ENCODE measurements around the gene CRK. TPM values are rescaled to one million over a fixed set of nuclear protein-coding genes. Genes with fewer than 3 reads are reported as not detected.

Gene CRK
- total RNA-seq, 1 experiment from 2014 or later = 57.9 TPM

DNA sequence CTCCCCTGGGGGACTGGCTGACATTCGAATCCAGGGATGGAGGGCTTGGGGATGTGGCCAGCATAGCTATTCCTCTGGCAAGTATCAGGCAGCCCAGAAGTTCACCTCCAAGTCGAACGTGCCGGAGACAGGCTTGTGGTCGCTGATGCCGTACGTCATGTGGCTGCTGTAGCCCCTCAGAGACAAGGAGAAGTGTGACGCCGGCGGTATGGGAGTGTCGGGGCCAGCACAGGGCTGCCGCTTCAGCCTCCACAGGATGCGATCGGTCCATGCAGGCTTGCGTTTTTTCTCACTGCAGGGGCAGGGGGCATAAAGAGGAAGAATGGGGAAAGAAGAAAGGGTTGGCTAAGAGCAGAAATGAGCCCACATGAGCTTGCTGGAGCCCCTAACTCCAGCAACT, 41.8 kb upstream of the CRK start:
- Histone ChIP-seq H3K9me2 (ENCODE audit: insufficient read depth) (no peaks in the 10 kb centered on the region), H4K20me1 (ENCODE audit: insufficient read depth) (no peaks in the 10 kb centered on the region), H3K36me3 (ENCODE audit: low read depth) (no peaks in the 10 kb centered on the region), H3K27ac (no peak overlapping the region), H3K27me3 (ENCODE audit: insufficient read depth, low read depth) (no peaks in the 10 kb centered on the region), H3K4me2 (no peak overlapping the region), H3K4me3 (no peak overlapping the region), H2AFZ (no peak overlapping the region), H3K4me1 (replicated peaks; ENCODE audit: insufficient read depth) (no peaks in the 10 kb centered on the region), H3F3A (ENCODE audit: insufficient read depth, low read depth) (peaks cover 16% of the 10 kb centered on the region; the same call in 1 of the 2 replicates), H3K9me3 (ENCODE audit: insufficient read depth, low read depth) (no peaks in the 10 kb centered on the region), H3K79me2 (ENCODE audit: low read depth) (no peaks in the 10 kb centered on the region)
- TF ChIP-seq, protein P1, sequence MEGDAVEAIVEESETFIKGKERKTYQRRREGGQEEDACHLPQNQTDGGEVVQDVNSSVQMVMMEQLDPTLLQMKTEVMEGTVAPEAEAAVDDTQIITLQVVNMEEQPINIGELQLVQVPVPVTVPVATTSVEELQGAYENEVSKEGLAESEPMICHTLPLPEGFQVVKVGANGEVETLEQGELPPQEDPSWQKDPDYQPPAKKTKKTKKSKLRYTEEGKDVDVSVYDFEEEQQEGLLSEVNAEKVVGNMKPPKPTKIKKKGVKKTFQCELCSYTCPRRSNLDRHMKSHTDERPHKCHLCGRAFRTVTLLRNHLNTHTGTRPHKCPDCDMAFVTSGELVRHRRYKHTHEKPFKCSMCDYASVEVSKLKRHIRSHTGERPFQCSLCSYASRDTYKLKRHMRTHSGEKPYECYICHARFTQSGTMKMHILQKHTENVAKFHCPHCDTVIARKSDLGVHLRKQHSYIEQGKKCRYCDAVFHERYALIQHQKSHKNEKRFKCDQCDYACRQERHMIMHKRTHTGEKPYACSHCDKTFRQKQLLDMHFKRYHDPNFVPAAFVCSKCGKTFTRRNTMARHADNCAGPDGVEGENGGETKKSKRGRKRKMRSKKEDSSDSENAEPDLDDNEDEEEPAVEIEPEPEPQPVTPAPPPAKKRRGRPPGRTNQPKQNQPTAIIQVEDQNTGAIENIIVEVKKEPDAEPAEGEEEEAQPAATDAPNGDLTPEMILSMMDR (conservative IDR thresholded peaks at IDR 0.05) = no peak
- TF ChIP-seq EZH2 (IDR thresholded peaks at IDR 0.05; ENCODE audit: low read depth) = no peak
- intact Hi-C loops (cut with micrococcal nuclease; ENCODE audit: unreplicated experiment) = no loop called here
- no TSS peak for BruUV-seq (replicated peaks)
- ChIA-PET CTCF (no interaction called here), POLR2A (ENCODE audit: unreplicated experiment) (interaction anchor here (1.0 kb wide), 1 partner anchor 18 kb away, joined by 5 read pairs; no protein-coding TSS in a partner anchor)
- no peak for DNase-seq

DNA sequence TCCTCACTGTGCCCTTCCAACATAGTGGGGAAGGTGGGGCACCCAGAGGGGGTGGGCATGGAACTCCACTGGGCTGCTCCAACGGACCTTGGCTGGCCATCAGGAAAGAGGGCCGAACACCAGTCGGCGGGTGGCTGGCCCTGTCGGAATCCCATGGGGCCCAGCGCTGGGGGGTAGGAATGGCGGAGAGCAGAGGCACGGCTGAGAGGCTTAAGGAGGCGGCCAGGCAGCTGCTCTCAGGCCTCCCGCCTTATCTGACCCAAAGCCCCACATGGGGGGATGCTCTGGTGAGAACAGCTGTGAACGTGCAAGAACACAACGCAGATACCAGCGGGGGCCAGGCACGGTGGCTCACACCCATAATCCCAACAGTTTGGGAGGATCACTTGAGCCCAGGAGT, 40.8 kb upstream of the CRK start:
- no peak for DNase-seq
- H3K36me3 ChIP-seq (ENCODE audit: low read depth) = no peaks in the 10 kb centered on the region
- no peak overlapping the region for H3K27ac ChIP-seq
- H3K9me3 ChIP-seq (ENCODE audit: insufficient read depth, low read depth) = no peaks in the 10 kb centered on the region
- H3K4me3 ChIP-seq = no peak overlapping the region
- CTCF ChIA-PET = no interaction called here
- no peaks in the 10 kb centered on the region for H4K20me1 ChIP-seq (ENCODE audit: insufficient read depth)
- H3F3A ChIP-seq (ENCODE audit: insufficient read depth, low read depth) = peaks cover 22% of the 10 kb centered on the region; the same call in 1 of the 2 replicates
- no TSS peak for BruUV-seq (replicated peaks)
- H2AFZ ChIP-seq = no peak overlapping the region
- H3K9me2 ChIP-seq (ENCODE audit: insufficient read depth) = no peaks in the 10 kb centered on the region
- TF ChIP-seq EZH2 (IDR thresholded peaks at IDR 0.05; ENCODE audit: low read depth) = no peak
- TF ChIP-seq, protein P1 (conservative IDR thresholded peaks at IDR 0.05) = no peak
- no peak overlapping the region for H3K4me2 ChIP-seq
- no peaks in the 10 kb centered on the region for H3K27me3 ChIP-seq (ENCODE audit: insufficient read depth, low read depth)
- H3K79me2 ChIP-seq (ENCODE audit: low read depth) = no peaks in the 10 kb centered on the region
- POLR2A ChIA-PET (ENCODE audit: unreplicated experiment) = no interaction called here
- intact Hi-C loops (cut with micrococcal nuclease; ENCODE audit: unreplicated experiment) = no loop called here
- H3K4me1 ChIP-seq (replicated peaks; ENCODE audit: insufficient read depth) = peaks cover 2% of the 10 kb centered on the region; the same call in 1 of the 2 replicates

DNA sequence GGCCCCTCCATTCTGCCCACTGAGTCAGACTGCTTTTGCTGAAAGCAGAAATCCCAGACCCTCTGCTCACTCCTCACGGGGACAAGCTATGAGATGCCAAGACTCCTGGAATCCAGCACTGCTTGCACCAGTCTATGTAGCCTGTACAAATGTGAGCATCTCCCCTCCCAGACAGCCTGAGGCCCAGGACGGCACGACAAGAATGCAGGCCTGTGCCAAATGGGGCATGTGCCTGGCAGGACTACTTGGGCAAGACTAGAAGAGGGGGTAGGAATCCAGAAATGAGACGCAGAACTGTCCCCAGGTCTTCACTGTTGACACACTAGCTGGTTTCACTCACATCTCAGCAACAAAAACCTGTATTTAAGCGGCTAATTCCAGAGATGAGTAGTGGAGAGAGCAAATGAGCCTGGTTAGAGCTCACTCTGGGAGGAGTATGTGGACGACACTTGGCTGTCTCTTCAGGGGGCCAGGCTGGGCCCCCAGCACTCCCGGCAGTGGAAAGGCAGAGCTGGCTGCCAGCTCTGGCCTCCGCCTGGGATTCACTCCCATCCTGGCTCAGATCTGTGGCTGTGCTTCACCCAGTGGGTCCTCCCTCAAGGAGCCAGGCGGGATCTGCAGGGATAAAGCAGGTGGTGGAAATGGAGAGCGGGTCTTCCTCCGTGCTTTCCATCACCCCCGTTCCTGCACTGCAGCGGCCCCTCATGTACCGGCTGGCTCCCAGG, 39.4 kb upstream of the CRK start:
- Histone ChIP-seq H3K27ac (no peak overlapping the region), H3F3A (ENCODE audit: insufficient read depth, low read depth) (peaks cover 24% of the 10 kb centered on the region; the same call in 1 of the 2 replicates), H4K20me1 (ENCODE audit: insufficient read depth) (no peaks in the 10 kb centered on the region), H3K9me3 (ENCODE audit: insufficient read depth, low read depth) (no peaks in the 10 kb centered on the region), H3K9me2 (ENCODE audit: insufficient read depth) (no peaks in the 10 kb centered on the region), H3K79me2 (ENCODE audit: low read depth) (peaks cover 5% of the 10 kb centered on the region; the same call in 1 of the 2 replicates), H2AFZ (no peak overlapping the region), H3K4me1 (replicated peaks; ENCODE audit: insufficient read depth) (peaks cover 7% of the 10 kb centered on the region; the same call in 1 of the 2 replicates), H3K4me2 (no peak overlapping the region), H3K36me3 (ENCODE audit: low read depth) (no peaks in the 10 kb centered on the region), H3K4me3 (no peak overlapping the region), H3K27me3 (ENCODE audit: insufficient read depth, low read depth) (no peaks in the 10 kb centered on the region)
- no peak for TF ChIP-seq EZH2 (IDR thresholded peaks at IDR 0.05; ENCODE audit: low read depth)
- TF ChIP-seq, protein P1 (conservative IDR thresholded peaks at IDR 0.05) = no peak
- ChIA-PET CTCF (no interaction called here), POLR2A (ENCODE audit: unreplicated experiment) (interaction anchor here (0.7 kb wide), 1 partner anchor 20 kb away, joined by 3 read pairs; no protein-coding TSS in a partner anchor)
- peak; percentile 17 to 37 for DNase-seq
- intact Hi-C loops (cut with micrococcal nuclease; ENCODE audit: unreplicated experiment) = no loop called here
- no TSS peak for BruUV-seq (replicated peaks)
